K562 (cell line): ENCODE data around the gene GP1BB. TPM values are rescaled to one million over a fixed set of nuclear protein-coding genes. Genes with fewer than 3 reads are reported as not detected.

Experiments used
- ATAC-seq: fragments of 200-7000 bp; cut with Tn5 transposase; 3 replicates; pipeline ENCODE4 v1.9.1; 2020; ENCODE audit warnings: moderate library complexity
- Bru-seq: library from RNA; stranded (reverse); fragments of 400-500 nt; gene quantifications from one replicate; lab custom pipeline; 2021; lab: Mats Ljungman, UMichigan
- BruChase-seq, 2 experiments: library from RNA; stranded (reverse); fragments of 400-500 nt; gene quantifications; one replicate each; lab custom pipeline; 2021; lab: Mats Ljungman, UMichigan
- BruUV-seq: library from RNA; stranded (reverse); fragments of 400-500 nt; replicated peaks from 2 replicates; lab custom pipeline; 2021; lab: Mats Ljungman, UMichigan
- CTCF ChIA-PET: fragments of 300-600 bp; formaldehyde crosslinking; extraction: SDS; loops from one replicate; lab custom pipeline; 2021; ENCODE audit warnings: low intra/inter-chr PET ratio; lab: Yijun Ruan, JAX
- POLR2A ChIA-PET: fragments of 300-600, 350-650 bp; sonication (Branson Sonifier 250); formaldehyde crosslinking; extraction: SDS; loops from one replicate; lab custom pipeline; 2021; ENCODE audit warnings: antibody characterized with exemption, inconsistent platforms; lab: Yijun Ruan, JAX
- DNase-seq, 4 experiments: peaks; one replicate each; pipeline versions ENCODE4 v3.0.0 to v3.0.0-alpha.2; 2011 to 2018; ENCODE audit warnings: low spot score in 3 of 4, mixed read lengths in 3 of 4; ENCODE audit errors: extremely low read depth in 1 of 4
- FAIRE-seq: peaks from 2 replicates; lab custom pipeline; 2011; peaks lifted over from hg19 to GRCh38; lab: Jason Lieb, UNC
- H2AFZ ChIP-seq: 2 replicates; pipeline ENCODE4 v1.6.0; 2011; ENCODE audit warnings: low read depth, low read length, control low read depth, inconsistent platforms
- H3K27ac ChIP-seq: fragments of 200-600 bp; 3 replicates; pipeline ENCODE4 v1.8.0; 2011; ENCODE audit warnings: low read depth, mild to moderate bottlenecking, control low read depth, inconsistent platforms, low read length, moderate library complexity, mixed read lengths; ENCODE audit errors: extremely low read depth
- H3K27me3 ChIP-seq, 2 experiments: fragments of 300-600 bp in 1 of 2; 2 replicates in 1 of 2; 3 replicates in 1 of 2; pipeline versions ENCODE4 v1.6.0 to v1.8.0; 2011; ENCODE audit warnings: inconsistent platforms in 2 of 2, low read length in 2 of 2, mild to moderate bottlenecking in 1 of 2, mixed read lengths in 1 of 2, moderate library complexity in 1 of 2; ENCODE audit not compliant: control insufficient read depth in 2 of 2, insufficient read depth in 2 of 2
- H3K36me3 ChIP-seq: fragments of 300-600 bp; 3 replicates; pipeline ENCODE4 v1.8.0; 2011; ENCODE audit warnings: mild to moderate bottlenecking, low read length, inconsistent platforms; ENCODE audit not compliant: control insufficient read depth, insufficient read depth
- H3K4me1 ChIP-seq, 2 experiments: fragments of 200-600 bp in 1 of 2; replicated peaks in 1 of 2; 2 replicates in 1 of 2; 3 replicates in 1 of 2; pipeline versions ENCODE4 v1.5.1 to v1.8.0; 2011; ENCODE audit warnings: inconsistent platforms in 2 of 2, low read length in 2 of 2, mild to moderate bottlenecking in 1 of 2, mixed read lengths in 1 of 2, moderate library complexity in 1 of 2; ENCODE audit not compliant: control insufficient read depth in 2 of 2, insufficient read depth in 2 of 2
- H3K4me2 ChIP-seq: 2 replicates; pipeline ENCODE4 v1.6.1; 2011; ENCODE audit warnings: low read length, control low read depth, inconsistent platforms, mixed read lengths; ENCODE audit not compliant: insufficient read depth
- H3K4me3 ChIP-seq: fragments of 200-600 bp; sonication (generic), shearing (Covaris generic); 2 replicates; pipeline ENCODE4 v1.5.1; 2016; ENCODE audit warnings: control low read depth, inconsistent platforms
- H3K79me2 ChIP-seq: fragments of 200-600 bp; 3 replicates; pipeline ENCODE4 v1.8.0; 2011; ENCODE audit warnings: low read length, inconsistent platforms; ENCODE audit not compliant: control insufficient read depth, insufficient read depth
- H3K9ac ChIP-seq, 2 experiments: 2 replicates each; pipeline versions ENCODE4 v1.6.0 to v1.6.1; 2011; ENCODE audit warnings: low read depth in 2 of 2, low read length in 2 of 2, control low read depth in 1 of 2, inconsistent platforms in 1 of 2, mild to moderate bottlenecking in 1 of 2, mixed read lengths in 1 of 2; ENCODE audit not compliant: insufficient read depth in 1 of 2
- H3K9me1 ChIP-seq: one replicate; pipeline ENCODE4 v1.6.0; 2011; ENCODE audit warnings: inconsistent platforms, mild to moderate bottlenecking, low read length, moderate library complexity; ENCODE audit not compliant: control insufficient read depth, insufficient read depth
- H3K9me3 ChIP-seq: replicated peaks from 2 replicates; pipeline ENCODE4 v1.5.1; 2011; ENCODE audit warnings: low read depth, low read length, inconsistent platforms; ENCODE audit not compliant: control insufficient read depth, insufficient read depth
- H4K20me1 ChIP-seq: replicated peaks from 2 replicates; pipeline ENCODE4 v1.6.1; 2011; ENCODE audit warnings: low read length, inconsistent platforms, mixed read lengths; ENCODE audit not compliant: control insufficient read depth, insufficient read depth
- BCL6 ChIP-seq: fragments of 250-450 bp; sonication (Bioruptor Pico); IDR thresholded peaks from 2 replicates; pipeline ENCODE4 v1.4.0; 2020
- CBFA2T3 ChIP-seq: fragments of 450-650 bp; IDR thresholded peaks from 2 replicates; pipeline ENCODE4 v1.6.1; 2017
- EP300 ChIP-seq: IDR thresholded peaks from 2 replicates; pipeline ENCODE4 v1.6.1; 2012; ENCODE audit warnings: low read length, improper control_type of control experiment
- LARP7 ChIP-seq: fragments of 450-650 bp; IDR thresholded peaks from 2 replicates; pipeline ENCODE4 v1.6.1; 2016
- TRIM24 ChIP-seq, 2 experiments: fragments of 450-650 bp; IDR thresholded peaks; 2 replicates each; pipeline ENCODE4 v1.6.1; 2016
- ZNF133 ChIP-seq: fragments of 250-450 bp; sonication (Bioruptor Pico); IDR thresholded peaks from 2 replicates; pipeline ENCODE4 v1.4.0; 2020; ENCODE audit warnings: mild to moderate bottlenecking
- ZNF146 ChIP-seq: IDR thresholded peaks from one replicate; pipeline ENCODE4 v1.6.1; 2018; ENCODE audit warnings: missing compliant biosample characterization; ENCODE audit not compliant: unreplicated experiment
- ZNF274 ChIP-seq: IDR thresholded peaks from 2 replicates; pipeline ENCODE4 v1.6.1; 2011; ENCODE audit warnings: low read depth, mild to moderate bottlenecking, low read length, moderate library complexity, borderline replicate concordance
- ZNF668 ChIP-seq: fragments of 250-450 bp; sonication (Bioruptor Pico); IDR thresholded peaks from 2 replicates; pipeline ENCODE4 v1.8.0; 2022; ENCODE audit warnings: mild to moderate bottlenecking, inconsistent platforms
- ZSCAN29 ChIP-seq: fragments of 450-650 bp; IDR thresholded peaks from 2 replicates; pipeline ENCODE4 v1.6.1; 2017
- WGBS: fragments of 100-300 bp; shearing (Covaris generic); methylation state at CpG from one replicate; pipeline ENCODE4 v1.1.6; 2016; ENCODE audit warnings: low coverage, mixed read lengths; ENCODE audit not compliant: insufficient coverage; ENCODE audit errors: missing lambda C conversion rate; 5-methylcytosine and 5-hydroxymethylcytosine counted together
- in situ Hi-C: fragments of 300-500 bp; cut with MboI; formaldehyde crosslinking; loops from 4 replicates; pipeline ENCODE4 v1.15.0; 2018; ENCODE audit warnings: inconsistent platforms, mixed read lengths
- intact Hi-C: fragments of 100-400 bp; cut with micrococcal nuclease; formaldehyde crosslinking; loops from 2 replicates; pipeline ENCODE4 v1.14.2; 2022
- long read RNA-seq, 3 experiments: library from polyadenylated mRNA in 2 of 3; library from RNA in 1 of 3; unstranded in 2 of 3; stranded (forward) in 1 of 3; transcript quantifications; one replicate each; pipeline ENCODE4 v2.0.0, GENCODE V29; 2019 to 2022
- polyA minus RNA-seq, 3 experiments: library from RNA; depleted of rRNA, polyadenylated mRNA; stranded (reverse); fragments of >200 nt; gene quantifications; 2 replicates each; pipeline ENCODE4 v1.2.3, GENCODE V29; 2011
- polyA plus RNA-seq, 8 experiments: library from polyadenylated mRNA; depleted of rRNA in 4 of 8; stranded (reverse) in 5 of 8; unstranded in 3 of 8; fragments of >200 nt; fragmentation: Nextera tagmentation in 2 of 8; fragmentation: Illumina TruSeq in 1 of 8; extraction: Ambion mirVana in 2 of 8; extraction: Trizol in 1 of 8; gene quantifications; 2 replicates each; pipeline versions ENCODE4 v1.2.1 to v1.2.3, GENCODE V29; 2011 to 2014; ENCODE audit warnings: inconsistent platforms in 1 of 8, missing spikeins in 1 of 8
- total RNA-seq, 7 experiments: library from RNA; depleted of rRNA in 6 of 7; stranded (reverse); fragments of >200 nt in 6 of 7; fragmentation: Illumina TruSeq in 2 of 7; extraction: Trizol in 2 of 7; gene quantifications; 2 replicates each; pipeline versions ENCODE4 v1.2.1 to v1.2.3, GENCODE V29; 2011 to 2021; ENCODE audit warnings: low replicate concordance in 1 of 7
- TF ChIP-seq, protein P1 (sequence below): fragments of 450-650 bp; IDR thresholded peaks from 2 replicates; pipeline ENCODE4 v1.6.1; 2016; ENCODE audit warnings: missing biosample characterization, missing genetic modification characterization

Gene GP1BB
- 12.5 and 89.3 TPM in 2 replicates for total RNA-seq (2011; cell fraction: chromatin; rRNA removed; ENCODE audit: low replicate concordance)
- total RNA-seq (2011; cell fraction: nucleolus; rRNA removed): 145 and 149 TPM in 2 replicates
- total RNA-seq (2011; cell fraction: nucleoplasm; rRNA removed): 44.7 and 52.3 TPM in 2 replicates
- total RNA-seq (2014; rRNA removed) (85.2 and 90.0 TPM in 2 replicates), total RNA-seq (2014; rRNA removed; fragmentation: Illumina TruSeq; extraction: Trizol) (2.1 and 2.8 TPM in 2 replicates), total RNA-seq (2015; rRNA removed; fragmentation: Illumina TruSeq; extraction: Trizol) (1.6 and 5.2 TPM in 2 replicates), total RNA-seq (2021) (139 and 162 TPM in 2 replicates), polyA plus RNA-seq (2011; rRNA removed) (9.2 and 33.6 TPM in 2 replicates), polyA plus RNA-seq (2014; fragmentation: Illumina TruSeq; extraction: Trizol) (1.6 and 15.2 TPM in 2 replicates), polyA plus RNA-seq (2014; fragmentation: Nextera tagmentation; extraction: Ambion mirVana) (1 to 10 TPM in 1 of 2 experiments, under 1 TPM in 1; 0.69 to 1.1 TPM), polyA plus RNA-seq (2014; rRNA removed) (110 and 150 TPM in 2 replicates), polyA minus RNA-seq (2011; rRNA and poly(A)+ RNA removed) (2.4 and 2.8 TPM in 2 replicates), Bru-seq, nascent RNA (percentile 84 among the genes with signal in this experiment), BruChase-seq, experiment 1, labeled RNA remaining after a 2-hour chase (percentile 75 among the genes with signal in this experiment), BruChase-seq, experiment 2, labeled RNA remaining after a 6-hour chase (percentile 67 among the genes with signal in this experiment)
- polyA plus RNA-seq (2011; cell fraction: cytosol; rRNA removed): 60.0 and 286 TPM in 2 replicates
- polyA plus RNA-seq (2011; cell fraction: nucleus; rRNA removed): 103 and 165 TPM in 2 replicates
- polyA plus RNA-seq (2012): 49.9 and 97.0 TPM in 2 replicates
- polyA minus RNA-seq (2011; cell fraction: cytosol; rRNA and poly(A)+ RNA removed): 43.2 and 113 TPM in 2 replicates
- 19.4 and 37.3 TPM in 2 replicates for polyA minus RNA-seq (2011; cell fraction: nucleus; rRNA and poly(A)+ RNA removed)
- long read RNA-seq, experiment 1, transcript GP1BB-201 (2 exons, 1,553 nt): major isoform, 485 of 485 reads
- long read RNA-seq, experiment 1, partial matches to known transcripts: 0 of 485 reads
- long read RNA-seq, experiment 1, other reads (novel, unspliced or antisense): 0 of 485 reads
- long read RNA-seq, experiment 2, transcript GP1BB-201 (2 exons, 1,553 nt): major isoform, 163 of 184 reads
- long read RNA-seq, experiment 2, partial matches to known transcripts: 0 of 184 reads
- long read RNA-seq, experiment 2, other reads (novel, unspliced or antisense): 21 of 184 reads
- long read RNA-seq, experiment 3, transcript GP1BB-201 (2 exons, 1,553 nt): major isoform, 311 of 385 reads
- long read RNA-seq, experiment 3, partial matches to known transcripts: 0 of 385 reads
- long read RNA-seq, experiment 3, other reads (novel, unspliced or antisense): 74 of 385 reads

DNA sequence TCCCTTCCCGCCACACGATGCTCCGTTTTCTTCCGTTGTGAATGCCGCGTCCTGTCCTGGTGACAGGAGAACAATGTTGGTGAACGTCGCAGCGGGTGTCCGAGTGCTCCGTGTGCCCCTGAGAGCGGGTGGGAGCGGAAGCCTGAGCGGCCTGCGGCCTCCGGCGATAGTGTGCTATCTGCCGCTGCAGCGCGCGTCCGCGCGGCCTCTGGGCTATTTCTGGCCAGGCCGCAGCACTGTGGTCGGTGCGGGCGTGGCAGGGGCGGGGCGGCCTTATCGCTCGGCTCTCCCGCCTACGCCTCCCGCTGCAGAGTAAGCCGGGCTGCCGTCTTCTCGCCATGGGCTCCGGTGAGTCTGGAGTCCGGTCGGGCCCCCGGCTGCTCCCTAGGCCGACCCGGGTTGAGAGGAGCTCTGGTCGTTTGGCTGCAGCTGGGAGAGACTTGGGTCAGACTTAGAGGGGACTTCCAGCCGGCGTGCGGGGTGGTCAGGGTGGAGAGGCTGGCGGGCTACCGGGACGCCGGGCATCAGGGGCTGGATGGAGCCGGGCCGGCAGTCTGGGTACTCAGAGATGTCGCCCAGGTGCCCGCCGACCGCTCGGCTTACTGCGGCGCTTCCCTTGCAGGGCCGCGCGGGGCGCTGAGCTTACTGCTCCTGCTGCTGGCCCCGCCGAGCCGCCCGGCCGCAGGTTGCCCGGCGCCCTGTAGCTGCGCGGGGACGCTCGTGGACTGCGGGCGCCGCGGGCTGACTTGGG is at the start of gene GP1BB:
TSS of gene GP1BB (plus strand) at position 308 of the 751 bp plus-strand sequence. CDS start at position 339, 31 bp downstream.
- peak within 1 kb of the TSS; percentile 80 for H3K4me2 ChIP-seq
- ChIA-PET CTCF (interaction anchor here (0.6 to 1.2 kb wide), 7 partner anchors 15 to 225 kb away, joined by 3 to 5 read pairs (median 4); no protein-coding TSS in a partner anchor), POLR2A (interaction anchor here (0.6 to 2.8 kb wide), 55 partner anchors 9 to 723 kb away, joined by 3 to 20 read pairs (median 4); partner anchors contain the start of genes COMT, GNB1L, RTL10 and TRMT2A)
- FAIRE-seq (peak; percentile 98), ATAC-seq (peak; percentile 82), DNase-seq (peak; percentile 99 to 100 (median 100))
- peaks cover 46% of the 10 kb centered on the region for H3K79me2 ChIP-seq
- WGBS: 1% methylated on average over 80 of the region's 80 CpGs
- H3K27me3 ChIP-seq: no peaks in the 10 kb centered on the region; a peak in 1 of 5 replicates
- peaks cover 42% of the 10 kb centered on the region for H4K20me1 ChIP-seq
- intact Hi-C loops (loop anchor here (2.0 to 5.0 kb wide), 2 partner anchors 131 to 426 kb away; partner anchors contain the start of genes GNB1L and RTL10), in situ Hi-C loops (loop anchor here (10.0 kb wide), 1 partner anchor 391 kb away; the partner anchor contains the start of genes RANBP1 and TRMT2A)
- peak within 1 kb of the TSS; percentile 55 for H3K4me3 ChIP-seq
- TSS peak; percentile 81 for BruUV-seq
- peaks cover 53 to 90% of the 10 kb centered on the region in 2 experiments for H3K4me1 ChIP-seq
- peak within 1 kb of the TSS; percentile 70 to 98 for H3K9ac ChIP-seq
- H3K9me3 ChIP-seq: 0 out of 2 replicates have a peak, but pooled peaks cover 2% of the 10 kb centered on the region
- peak within 1 kb of the TSS; percentile 88 for H3K27ac ChIP-seq
- H3K9me1 ChIP-seq: peaks cover 29% of the 10 kb centered on the region
- H3K36me3 ChIP-seq: peaks cover 40% of the 10 kb centered on the region
- peak within 1 kb of the TSS; percentile 79 for H2AFZ ChIP-seq
- TF ChIP-seq CBFA2T3 (peak; percentile 100), TRIM24 (IDR thresholded peaks at IDR 0.05) (peak; percentile 95 to 99), ZSCAN29 (peak; percentile 43), EP300 (peak; percentile 99), ZNF146 (CRISPR knock-in tag) (no peak), BCL6 (no peak), ZNF133 (no peak), LARP7 (peak; percentile 83), ZNF668 (CRISPR knock-in tag) (peak; percentile 2; the same call in 1 of the 2 replicates), ZNF274 (peak; percentile 90)
- TF ChIP-seq, protein P1, sequence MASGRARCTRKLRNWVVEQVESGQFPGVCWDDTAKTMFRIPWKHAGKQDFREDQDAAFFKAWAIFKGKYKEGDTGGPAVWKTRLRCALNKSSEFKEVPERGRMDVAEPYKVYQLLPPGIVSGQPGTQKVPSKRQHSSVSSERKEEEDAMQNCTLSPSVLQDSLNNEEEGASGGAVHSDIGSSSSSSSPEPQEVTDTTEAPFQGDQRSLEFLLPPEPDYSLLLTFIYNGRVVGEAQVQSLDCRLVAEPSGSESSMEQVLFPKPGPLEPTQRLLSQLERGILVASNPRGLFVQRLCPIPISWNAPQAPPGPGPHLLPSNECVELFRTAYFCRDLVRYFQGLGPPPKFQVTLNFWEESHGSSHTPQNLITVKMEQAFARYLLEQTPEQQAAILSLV (tag): peak; percentile 75; the same call in 1 of the 2 replicates
